ENCODE data around the gene ALG12. TPM values are rescaled to one million over a fixed set of nuclear protein-coding genes. Genes with fewer than 3 reads are reported as not detected.

The ALG12 gene
- total and polyA plus RNA-seq, 2 of the 8 experiments (the other 6 are each of a cell fraction or from before 2014, with no cell fraction given), result 13.4 to 22.5 TPM

DNA sequence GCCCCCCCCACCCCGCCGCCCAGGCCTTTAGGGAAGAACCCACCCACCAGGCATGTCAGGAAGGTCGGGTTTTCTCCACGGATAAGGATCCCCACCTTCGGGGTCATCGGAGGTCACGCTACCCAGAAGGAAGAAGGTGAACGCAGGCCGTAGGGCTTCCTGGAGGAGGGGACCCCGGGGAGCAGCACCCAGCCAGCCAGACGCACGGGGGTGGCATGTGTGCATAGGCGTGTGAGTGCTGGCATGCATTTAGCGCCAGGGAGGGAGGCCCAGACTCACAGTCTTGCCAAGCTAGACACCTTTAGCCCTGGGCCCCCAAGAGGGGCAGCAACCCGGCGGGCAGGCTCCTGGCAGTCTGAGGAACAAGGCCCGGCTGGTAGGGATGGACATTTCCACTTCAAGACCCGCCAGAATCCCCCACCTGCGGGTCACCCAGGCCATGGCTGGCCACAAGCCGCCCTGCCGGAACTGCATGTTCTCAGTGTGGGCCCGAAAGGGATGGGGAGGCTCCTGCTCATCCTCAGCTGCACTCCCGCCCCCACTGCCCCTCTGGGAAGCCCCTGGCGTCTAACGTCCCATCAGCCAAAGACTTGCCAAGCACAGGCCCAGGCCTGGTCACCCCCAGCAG lies 25.6 kb upstream of the ALG12 start:
- Histone ChIP-seq H3K27me3 (replicated peaks in 1 of 4; ENCODE audit: control insufficient read depth in 3 of 4, extremely low read depth in 1 of 4, insufficient read depth in 3 of 4, low read length in 3 of 4) (no peaks in the 10 kb centered on the region; a peak in 1 of 7 replicates), H2BK12ac (ENCODE audit: low read depth, low read length) (0 out of 2 replicates have a peak overlapping the region, but pooled peaks have one; percentile 50), H3K23me2 (ENCODE audit: low read depth, low read length) (peaks cover 3% of the 10 kb centered on the region; the same call in 1 of the 2 replicates), H3K18ac (ENCODE audit: extremely low read depth, low read length) (no peak overlapping the region; the same call in 1 of the 2 replicates), H3K36me3 (ENCODE audit: control insufficient read depth in 2 of 4, insufficient read depth in 4 of 4, low read length in 3 of 4) (no peaks in the 10 kb centered on the region), H3K4me2 (ENCODE audit: insufficient read depth in 1 of 2, low read depth in 2 of 2, low read length in 2 of 2) (no peak overlapping the region), H3K27ac (ENCODE audit: low read depth, low read length) (no peak overlapping the region), H3K56ac (replicated peaks; ENCODE audit: insufficient read length, low read depth, low read length) (no peak overlapping the region), H4K91ac (replicated peaks; ENCODE audit: insufficient read length, low read length) (no peak overlapping the region), H3K4me3 (ENCODE audit: extremely low read depth in 1 of 4, insufficient read depth in 2 of 4, low read depth in 3 of 4, low read length in 4 of 4) (no peak overlapping the region), H3K9me3 (ENCODE audit: insufficient read depth in 2 of 2, low read depth in 1 of 2, low read length in 1 of 2) (no peaks in the 10 kb centered on the region), H3K9ac (replicated peaks in 1 of 4; ENCODE audit: extremely low read depth in 1 of 4, low read depth in 3 of 4, low read length in 3 of 4) (no peak overlapping the region), H2AFZ (ENCODE audit: low read length) (no peak overlapping the region), H3K79me1 (ENCODE audit: low read depth, low read length) (no peaks in the 10 kb centered on the region), H3K23ac (ENCODE audit: insufficient read length) (no peak overlapping the region), H3K4ac (replicated peaks; ENCODE audit: insufficient read length, low read depth, low read length) (no peak overlapping the region), H2BK5ac (ENCODE audit: low read depth, low read length) (no peak overlapping the region), H3K14ac (ENCODE audit: insufficient read length) (no peak overlapping the region), H2AK5ac (ENCODE audit: low read depth, low read length) (no peak overlapping the region), H4K5ac (ENCODE audit: insufficient read length, low read depth, low read length) (no peak overlapping the region), H2BK120ac (replicated peaks; ENCODE audit: low read depth, low read length) (no peak overlapping the region), H3K4me1 (replicated peaks in 1 of 4; ENCODE audit: control insufficient read depth in 3 of 4, insufficient read depth in 4 of 4, low read length in 3 of 4) (peaks cover 0 to 17% (median 10%) of the 10 kb centered on the region in 4 experiments; a peak in 5 of 7 replicates), H2BK20ac (ENCODE audit: low read length) (no peak overlapping the region), H4K20me1 (replicated peaks in 1 of 2; ENCODE audit: control insufficient read depth in 1 of 2, insufficient read depth in 2 of 2, low read length in 2 of 2) (no peaks in the 10 kb centered on the region), H3K79me2 (ENCODE audit: control insufficient read depth in 1 of 2, insufficient read depth in 2 of 2, low read length in 2 of 2) (no peaks in the 10 kb centered on the region), H4K8ac (ENCODE audit: extremely low read depth, insufficient read depth, low read length) (no peak overlapping the region; the same call in 1 of the 2 replicates), H2BK15ac (ENCODE audit: low read length) (no peak overlapping the region)
- 90% methylated on average over 22 of the region's 25 CpGs; no CpG with 5 or more reads in 1 of the 2 experiments for WGBS, 2 experiments (ENCODE audit: extremely low coverage in 1 of 2, insufficient coverage in 1 of 2, insufficient read length in 1 of 2, insufficient replicate concordance in 2 of 2, low coverage in 1 of 2, low lambda C conversion rate in 2 of 2, missing lambda C conversion rate in 1 of 2)
- POLR2A ChIA-PET (ENCODE audit: partially characterized antibody), result interaction anchor here (0.9 to 1.3 kb wide), 2 partner anchors 12 to 13 kb away, joined by 3 to 4 read pairs; no protein-coding TSS in a partner anchor
- CTCF ChIA-PET (ENCODE audit: partially characterized antibody), result interaction anchor here (0.9 kb wide), 2 partner anchors 13 to 50 kb away, joined by 3 to 5 read pairs; no protein-coding TSS in a partner anchor
- FAIRE-seq (no peak), DNase-seq (ENCODE audit: low read depth in 1 of 2, low spot score in 2 of 2) (no peak)
- TF ChIP-seq CHD1 (IDR thresholded peaks at IDR 0.05; ENCODE audit: low read depth, low read length) (no peak), SRF (IDR thresholded peaks at IDR 0.05; ENCODE audit: low read depth, low read length) (no peak)

Data from H1 (cell line).